Fibroblast of villous mesenchyme (primary cell): ENCODE data around the gene CELF4. TPM values are rescaled to one million over a fixed set of nuclear protein-coding genes. Genes with fewer than 3 reads are reported as not detected.

Experiments
- DNase-seq: peaks from one replicate; pipeline ENCODE4 v3.0.0-alpha.2; 2010; ENCODE audit warnings: low read depth
- H3K4me3 ChIP-seq: 2 replicates; pipeline ENCODE4 v1.5.1; 2011; ENCODE audit warnings: low read depth, mild to moderate bottlenecking, low read length
- total RNA-seq: library from RNA; depleted of rRNA; stranded (reverse); fragments of >200 nt; gene quantifications from 2 replicates; pipeline ENCODE4 v1.2.3, GENCODE V29; 2012
- TF ChIP-seq, protein P1 (sequence below): IDR thresholded peaks from 2 replicates; pipeline ENCODE4 v1.5.1; 2012; ENCODE audit warnings: low read depth, mild to moderate bottlenecking, low read length; ENCODE audit not compliant: insufficient read depth

Gene CELF4
- total RNA-seq, 1 donor: not detected

DNA sequence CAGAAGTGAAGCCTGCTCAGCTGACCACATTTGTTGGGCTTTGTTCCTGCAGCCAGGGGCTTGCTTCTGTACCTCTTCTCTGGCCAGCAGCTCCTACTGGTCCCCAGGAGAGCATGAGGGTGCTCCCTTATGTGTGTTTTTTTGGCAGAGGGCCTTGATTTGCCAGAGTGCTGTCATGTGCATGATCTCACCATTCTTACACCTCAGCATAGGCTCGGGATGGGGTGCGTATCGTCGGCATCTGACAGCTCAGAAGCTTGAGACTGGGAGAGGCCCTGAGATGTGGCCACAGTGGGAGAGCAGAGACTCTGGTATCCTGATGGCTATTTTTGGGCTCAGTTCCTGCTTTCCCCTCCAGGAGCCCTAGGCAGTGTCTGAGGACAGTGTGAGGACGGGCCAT, 71.2 kb downstream of the CELF4 start:
- DNase-seq: no peak
- H3K4me3 ChIP-seq: no peak overlapping the region
- TF ChIP-seq, protein P1, sequence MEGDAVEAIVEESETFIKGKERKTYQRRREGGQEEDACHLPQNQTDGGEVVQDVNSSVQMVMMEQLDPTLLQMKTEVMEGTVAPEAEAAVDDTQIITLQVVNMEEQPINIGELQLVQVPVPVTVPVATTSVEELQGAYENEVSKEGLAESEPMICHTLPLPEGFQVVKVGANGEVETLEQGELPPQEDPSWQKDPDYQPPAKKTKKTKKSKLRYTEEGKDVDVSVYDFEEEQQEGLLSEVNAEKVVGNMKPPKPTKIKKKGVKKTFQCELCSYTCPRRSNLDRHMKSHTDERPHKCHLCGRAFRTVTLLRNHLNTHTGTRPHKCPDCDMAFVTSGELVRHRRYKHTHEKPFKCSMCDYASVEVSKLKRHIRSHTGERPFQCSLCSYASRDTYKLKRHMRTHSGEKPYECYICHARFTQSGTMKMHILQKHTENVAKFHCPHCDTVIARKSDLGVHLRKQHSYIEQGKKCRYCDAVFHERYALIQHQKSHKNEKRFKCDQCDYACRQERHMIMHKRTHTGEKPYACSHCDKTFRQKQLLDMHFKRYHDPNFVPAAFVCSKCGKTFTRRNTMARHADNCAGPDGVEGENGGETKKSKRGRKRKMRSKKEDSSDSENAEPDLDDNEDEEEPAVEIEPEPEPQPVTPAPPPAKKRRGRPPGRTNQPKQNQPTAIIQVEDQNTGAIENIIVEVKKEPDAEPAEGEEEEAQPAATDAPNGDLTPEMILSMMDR: no peak

DNA sequence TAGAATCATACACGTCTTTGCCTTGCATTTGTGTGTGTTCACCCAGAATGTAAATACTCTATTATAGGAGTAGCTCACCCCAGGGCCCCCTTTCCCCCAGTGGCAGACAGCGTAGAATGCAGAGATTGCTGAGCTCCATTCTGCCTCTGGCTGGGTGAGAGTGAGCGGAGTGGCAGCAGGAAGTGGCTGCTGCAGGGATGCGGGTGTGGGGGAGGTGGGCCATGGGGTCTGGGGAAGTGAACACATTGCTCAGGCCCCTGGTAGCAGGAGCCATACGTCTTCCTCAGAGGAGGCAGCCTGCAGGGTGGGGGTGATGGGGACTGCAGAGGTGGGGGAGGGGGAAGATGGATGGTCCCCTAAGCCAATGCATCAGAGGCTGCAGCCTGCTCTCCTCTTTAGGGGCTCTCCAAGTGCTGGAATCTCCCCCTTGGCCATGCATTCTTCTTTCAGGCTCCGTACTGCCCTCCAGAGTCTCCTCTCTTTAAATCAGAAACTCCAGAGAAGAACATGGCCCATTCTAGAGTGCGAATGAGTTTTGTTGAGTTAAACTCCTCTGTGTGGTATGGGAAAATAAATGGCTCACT, 72.2 kb downstream of the CELF4 start:
- no peak for DNase-seq
- no peak overlapping the region for H3K4me3 ChIP-seq
- TF ChIP-seq, protein P1: no peak

DNA sequence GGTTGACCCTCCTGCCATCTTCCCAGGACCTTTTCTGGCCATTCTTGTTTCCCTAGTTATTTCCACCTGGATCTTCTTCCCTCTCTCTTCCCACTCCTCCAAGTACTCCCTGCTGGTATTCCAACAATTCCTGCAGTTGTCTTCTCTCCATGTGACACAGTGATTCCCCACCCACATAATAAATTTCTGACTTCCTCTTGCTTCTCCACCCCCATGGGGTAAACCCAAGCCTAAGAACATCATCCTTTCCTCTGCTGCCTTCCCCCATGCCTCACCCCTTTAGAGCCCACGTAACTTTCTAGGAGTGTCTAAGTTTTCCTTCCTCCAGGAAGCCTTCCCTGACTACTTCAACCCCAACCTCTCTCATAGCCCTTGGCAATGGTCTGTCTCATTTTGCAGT, 72.6 kb downstream of the CELF4 start:
- no peak overlapping the region for H3K4me3 ChIP-seq
- DNase-seq: no peak
- TF ChIP-seq, protein P1: no peak

DNA sequence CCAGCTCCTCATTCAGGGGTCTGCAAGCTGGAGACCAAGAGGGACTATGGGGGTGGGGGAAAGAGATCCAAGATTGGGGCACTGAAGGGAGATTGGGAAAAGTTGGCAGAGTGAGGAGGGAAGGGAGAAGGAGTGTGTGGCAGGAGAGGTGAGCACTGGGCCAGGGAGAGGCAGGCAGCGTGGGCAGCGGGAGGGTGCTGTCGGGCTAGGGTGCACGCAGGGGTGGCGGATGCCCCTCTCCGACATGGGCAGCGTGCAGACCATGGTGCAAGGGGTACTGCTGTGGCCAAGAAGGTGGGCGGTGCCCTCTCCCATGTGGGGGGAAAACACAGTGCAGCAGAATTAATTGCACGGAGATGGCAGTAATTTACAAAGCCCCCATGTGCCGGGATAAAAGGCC, 74.1 kb downstream of the CELF4 start:
- no peak overlapping the region for H3K4me3 ChIP-seq
- no peak for DNase-seq
- TF ChIP-seq, protein P1: no peak

DNA sequence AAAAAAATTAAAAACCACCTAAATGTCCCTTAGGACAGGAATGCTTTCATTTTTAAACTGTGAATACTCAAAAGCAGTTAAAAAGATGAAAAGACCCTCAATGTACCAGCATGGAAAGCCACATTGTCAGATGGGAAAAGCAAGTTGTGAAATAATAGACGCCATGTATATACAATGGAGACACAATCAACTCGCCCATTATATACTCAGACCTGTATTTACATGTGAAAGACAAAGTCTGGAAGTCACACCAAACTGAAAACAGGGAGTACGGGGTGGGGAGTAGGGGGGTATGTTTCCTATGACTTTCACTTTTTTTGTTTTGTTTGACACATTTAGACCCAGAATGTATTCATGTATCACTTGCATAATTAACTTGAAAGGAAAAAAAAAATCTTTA, 75.6 kb downstream of the CELF4 start:
- DNase-seq: no peak
- H3K4me3 ChIP-seq: no peak overlapping the region
- TF ChIP-seq, protein P1: no peak

DNA sequence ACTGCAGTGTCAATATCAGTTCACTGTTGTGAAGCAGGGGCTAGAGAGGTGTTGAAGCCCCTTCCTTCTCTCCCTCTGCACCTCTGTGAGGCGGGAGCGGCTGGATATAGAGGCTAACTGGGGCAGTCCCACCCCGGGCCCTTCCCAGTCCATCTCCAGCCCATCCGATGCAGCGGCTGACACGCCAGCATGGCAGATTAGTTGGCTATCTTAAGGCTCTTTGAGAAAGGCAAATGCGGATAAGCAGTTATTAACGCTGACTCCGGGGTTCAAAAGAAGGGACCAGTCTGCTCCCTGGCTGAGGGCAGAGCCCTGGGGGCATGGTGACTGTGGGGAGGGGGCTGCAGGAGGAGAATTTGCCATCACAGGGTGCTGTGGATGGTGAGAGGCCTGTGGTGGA, 76.6 kb downstream of the CELF4 start:
- no peak for DNase-seq
- TF ChIP-seq, protein P1: no peak
- no peak overlapping the region for H3K4me3 ChIP-seq

DNA sequence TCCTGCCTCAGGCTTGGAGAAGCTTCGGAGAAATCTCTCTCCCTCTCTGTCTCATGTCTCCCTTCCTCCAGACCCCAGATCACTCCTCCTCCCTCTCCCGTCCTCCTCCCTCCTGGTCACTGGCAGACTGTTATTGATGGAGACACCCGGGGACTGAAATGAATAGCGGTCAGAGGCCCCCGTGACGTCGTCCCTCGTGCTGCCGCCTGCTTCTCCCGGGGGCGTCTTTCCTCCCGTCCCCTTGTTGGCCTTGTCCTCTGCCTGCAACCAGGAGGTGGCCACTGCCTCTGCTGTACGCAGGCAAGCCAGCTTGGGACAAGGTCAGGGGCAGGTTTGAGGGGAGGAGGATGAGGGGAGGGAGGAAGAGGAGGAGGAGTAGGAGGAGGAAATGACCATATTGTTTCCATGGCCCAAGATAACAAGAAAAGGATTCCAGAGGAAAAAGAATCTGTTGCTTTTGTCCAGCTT, 78.2 kb downstream of the CELF4 start:
- no peak overlapping the region for H3K4me3 ChIP-seq
- TF ChIP-seq, protein P1: no peak
- DNase-seq: no peak
